ENCODE data around the gene TCP11L2. TPM values are rescaled to one million over a fixed set of nuclear protein-coding genes. Genes with fewer than 3 reads are reported as not detected.

Gene TCP11L2
- 37.1 and 39.3 TPM in 2 replicates for total RNA-seq

GRCh38 chr12:106302401-106303201 lies at the start of gene TCP11L2:
Gene TCP11L2 (plus strand): TSS chr12:106302733. CDS start chr12:106311076, 8,343 bp downstream.

GRCh38 chr12:106357549-106358395 lies 55.2 kb downstream of the TCP11L2 start, which contains the start of gene POLR3B:
Gene POLR3B (plus strand): TSS chr12:106357748. CDS start chr12:106357880, 132 bp downstream.

Other genes starting within 250 kb of the TCP11L2 start
- gene NUAK1, start 163.8 kb upstream of the TCP11L2 start, total RNA-seq, result 4.8 and 20.5 TPM in 2 replicates
- gene CKAP4, start 54.7 kb upstream of the TCP11L2 start, total RNA-seq, result 92.6 and 125 TPM in 2 replicates
- gene POLR3B, start 55.0 kb downstream of the TCP11L2 start, total RNA-seq, result 14.4 and 19.0 TPM in 2 replicates

Data from nasal cavity respiratory epithelium epithelial cell of viscerocranial mucosa (primary cell).